GM12874 (cell line): ENCODE measurements around the gene CNGA2.
A peak's percentile ranks its signal among the peaks of the same experiment; 100 is the strongest.

Experiments used
- TF ChIP-seq, protein P1 (sequence below): IDR thresholded peaks from 2 replicates; pipeline ENCODE4 v1.5.1; 2011; ENCODE audit warnings: low read depth, mild to moderate bottlenecking, control low read depth, low read length, moderate library complexity; ENCODE audit not compliant: insufficient read depth

Gene CNGA2

DNA sequence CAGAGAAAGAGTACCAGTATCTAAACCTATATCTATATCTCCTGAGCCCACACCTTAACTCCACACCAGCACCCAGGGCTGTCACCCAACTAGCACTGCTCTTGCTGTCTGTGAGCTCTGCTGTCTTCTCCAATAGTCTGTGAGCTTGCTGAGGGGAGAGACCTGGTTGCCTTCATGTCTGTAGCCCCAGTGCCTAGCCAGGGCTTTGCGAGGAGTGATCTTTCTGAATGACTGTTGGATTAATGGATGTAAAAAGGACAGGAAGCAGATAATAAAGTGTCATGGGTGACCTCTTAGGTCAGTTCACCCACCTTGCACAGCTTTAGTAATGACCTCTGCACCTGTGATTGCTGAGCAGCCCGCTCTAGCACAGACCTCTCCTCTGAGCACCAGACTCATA lies 30.5 kb downstream of the CNGA2 start:
- TF ChIP-seq, protein P1, sequence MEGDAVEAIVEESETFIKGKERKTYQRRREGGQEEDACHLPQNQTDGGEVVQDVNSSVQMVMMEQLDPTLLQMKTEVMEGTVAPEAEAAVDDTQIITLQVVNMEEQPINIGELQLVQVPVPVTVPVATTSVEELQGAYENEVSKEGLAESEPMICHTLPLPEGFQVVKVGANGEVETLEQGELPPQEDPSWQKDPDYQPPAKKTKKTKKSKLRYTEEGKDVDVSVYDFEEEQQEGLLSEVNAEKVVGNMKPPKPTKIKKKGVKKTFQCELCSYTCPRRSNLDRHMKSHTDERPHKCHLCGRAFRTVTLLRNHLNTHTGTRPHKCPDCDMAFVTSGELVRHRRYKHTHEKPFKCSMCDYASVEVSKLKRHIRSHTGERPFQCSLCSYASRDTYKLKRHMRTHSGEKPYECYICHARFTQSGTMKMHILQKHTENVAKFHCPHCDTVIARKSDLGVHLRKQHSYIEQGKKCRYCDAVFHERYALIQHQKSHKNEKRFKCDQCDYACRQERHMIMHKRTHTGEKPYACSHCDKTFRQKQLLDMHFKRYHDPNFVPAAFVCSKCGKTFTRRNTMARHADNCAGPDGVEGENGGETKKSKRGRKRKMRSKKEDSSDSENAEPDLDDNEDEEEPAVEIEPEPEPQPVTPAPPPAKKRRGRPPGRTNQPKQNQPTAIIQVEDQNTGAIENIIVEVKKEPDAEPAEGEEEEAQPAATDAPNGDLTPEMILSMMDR: no peak

DNA sequence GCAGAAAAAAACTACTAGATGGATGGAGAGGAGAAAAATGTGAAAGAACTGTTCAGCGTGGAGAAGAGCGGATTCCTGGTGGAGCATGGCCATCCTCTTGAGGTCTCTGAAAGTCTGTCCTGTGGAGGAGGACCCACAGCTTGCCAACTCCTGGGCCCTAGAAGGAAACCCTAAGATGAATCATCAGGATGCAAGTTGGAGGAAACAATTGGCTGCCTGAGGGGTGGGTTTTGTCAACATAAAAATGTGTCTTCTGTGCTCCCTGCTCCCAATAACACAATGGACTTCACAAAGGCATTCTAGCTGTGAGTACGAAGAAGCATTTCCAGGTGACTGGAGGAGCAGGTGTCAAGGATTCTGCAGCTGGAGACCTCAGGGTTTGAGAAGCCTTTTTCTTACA lies 37.2 kb downstream of the CNGA2 start:
- TF ChIP-seq, protein P1: no peak

DNA sequence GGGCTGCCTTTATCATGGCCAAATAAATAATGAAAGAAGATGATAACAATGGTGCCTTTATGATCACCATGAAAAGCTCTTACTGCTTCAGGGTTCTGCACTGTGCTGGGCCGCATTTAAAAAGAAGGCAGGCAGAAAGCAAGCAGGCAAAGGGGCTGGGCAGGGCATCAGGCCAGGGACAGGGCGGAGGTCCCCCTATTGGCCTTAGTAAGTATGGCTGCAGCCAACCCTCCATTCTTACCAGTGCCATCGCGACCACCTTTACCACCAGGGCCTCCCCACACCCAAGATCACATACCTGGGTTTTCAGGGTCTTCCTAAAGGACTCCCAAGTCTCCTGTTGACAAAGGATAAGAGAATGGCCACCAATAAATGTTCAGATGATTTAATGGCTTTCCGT lies 38.9 kb downstream of the CNGA2 start:
- TF ChIP-seq, protein P1: 0 out of 2 replicates have a peak, but pooled peaks have one; percentile 2

DNA sequence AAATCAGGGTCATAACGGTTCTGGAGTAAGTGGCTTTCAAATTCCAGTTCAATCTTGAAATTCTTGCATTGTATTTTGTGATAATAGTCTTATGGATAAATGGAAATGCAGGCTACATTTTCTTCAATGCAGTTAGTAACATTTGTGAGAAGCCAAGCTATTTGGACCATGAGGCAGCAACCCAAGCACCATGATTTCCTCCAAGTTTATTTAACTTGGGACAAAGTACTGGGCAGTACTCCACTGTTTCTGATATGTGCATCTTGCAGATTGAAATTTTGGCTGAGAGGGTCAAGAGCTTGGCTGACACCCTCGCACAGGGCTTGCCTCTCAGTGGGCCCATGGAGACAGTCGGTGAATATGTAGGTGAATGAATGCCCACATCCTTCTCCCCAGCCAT lies 39.9 kb downstream of the CNGA2 start:
- TF ChIP-seq, protein P1: no peak

DNA sequence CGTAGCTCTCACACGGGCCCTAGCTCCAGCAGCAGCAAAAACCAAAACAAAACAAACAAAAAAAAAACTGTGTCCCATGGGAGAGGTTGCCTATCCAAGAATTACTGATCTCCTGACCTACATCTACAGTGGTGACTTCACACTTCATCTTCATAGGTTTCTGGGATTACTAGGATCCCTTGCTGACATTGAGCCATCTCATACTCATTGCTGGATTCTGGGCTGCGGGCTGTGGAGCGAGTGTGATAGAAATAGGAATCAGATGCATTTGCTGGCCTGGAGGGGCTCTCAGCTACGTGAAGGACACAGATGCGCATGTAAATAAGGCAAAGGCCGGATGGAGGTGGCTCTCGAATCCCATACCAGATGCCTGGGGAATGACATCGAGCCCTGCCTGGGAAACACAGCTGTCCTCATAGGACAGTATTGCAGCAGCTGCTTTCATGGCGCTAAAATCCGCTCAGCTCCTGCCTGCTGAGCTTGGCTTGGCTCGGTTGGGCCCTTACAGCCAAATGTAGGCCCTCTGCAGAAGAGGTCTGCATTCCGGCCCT lies 41.7 kb downstream of the CNGA2 start:
- TF ChIP-seq, protein P1: no peak

DNA sequence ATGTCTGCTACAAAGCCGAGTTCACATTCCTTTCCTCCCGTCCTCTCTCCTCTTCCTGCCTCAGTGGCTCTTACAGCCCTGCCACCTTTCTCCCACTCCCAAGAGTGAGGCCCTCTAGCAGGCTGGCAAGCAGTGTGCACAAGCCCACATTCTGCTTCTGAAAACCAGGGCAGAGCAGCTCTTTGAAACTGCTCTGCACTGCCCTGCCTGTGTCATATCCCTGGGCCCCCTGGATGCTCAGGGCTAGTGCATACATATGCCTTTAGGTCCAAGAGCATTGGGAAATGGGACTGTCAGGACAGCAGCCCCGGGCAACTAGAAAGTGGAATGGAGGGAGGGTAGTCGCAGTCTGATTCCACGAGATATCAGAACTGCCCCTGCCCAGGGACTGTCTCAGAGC lies 42.4 kb downstream of the CNGA2 start:
- TF ChIP-seq, protein P1: no peak

DNA sequence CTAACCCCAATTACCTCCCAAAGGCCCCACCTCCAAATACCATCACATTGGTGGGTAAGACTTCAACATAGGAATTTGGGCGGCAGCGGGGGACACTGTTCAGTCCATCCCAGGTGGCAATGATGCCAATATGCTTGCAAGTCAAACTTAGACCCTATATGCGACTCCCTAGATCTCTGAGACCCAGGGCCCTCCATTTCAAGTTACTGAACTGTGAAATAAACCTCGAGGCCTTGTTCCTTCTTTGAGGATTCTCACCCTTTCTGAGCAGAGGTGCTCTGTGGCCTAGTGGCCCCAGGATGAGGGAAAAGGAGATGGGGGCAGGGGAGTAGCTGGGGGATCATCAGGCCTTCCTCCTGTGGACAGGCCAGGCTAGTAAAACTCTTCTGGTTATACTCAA lies 44.7 kb downstream of the CNGA2 start:
- TF ChIP-seq, protein P1: no peak

DNA sequence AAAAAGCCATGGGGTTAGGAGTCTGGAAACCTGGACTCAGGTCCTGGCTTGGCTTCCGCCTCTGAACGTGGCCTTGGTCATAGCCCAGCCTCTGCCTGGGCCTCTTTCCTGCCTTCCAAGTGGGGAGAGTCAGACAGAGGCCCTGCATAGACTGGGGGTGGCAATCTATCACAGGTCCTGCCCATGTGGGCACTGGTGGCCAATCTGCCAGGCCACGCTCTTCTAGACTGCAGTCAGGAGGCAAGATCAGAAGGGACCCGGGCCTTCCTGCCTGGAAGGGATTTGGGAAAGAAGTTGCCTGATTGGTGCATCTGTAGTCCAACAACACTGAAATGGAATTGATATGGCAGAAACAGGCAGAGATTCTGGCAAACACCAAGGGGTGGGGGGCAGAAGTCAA lies 46.1 kb downstream of the CNGA2 start:
- TF ChIP-seq, protein P1: no peak
